Karpas-422 (cell line): ENCODE data around the gene MMP2. TPM values are rescaled to one million over a fixed set of nuclear protein-coding genes. Genes with fewer than 3 reads are reported as not detected.

Experiments used
- DNase-seq: peaks from one replicate; pipeline ENCODE4 v3.0.0-alpha.2; 2015
- H2AFZ ChIP-seq: fragments of 200-600 bp; sonication (generic); 2 replicates; pipeline ENCODE4 v1.6.1; 2014; ENCODE audit warnings: antibody characterized with exemption, low read length, mixed read lengths
- H3K27ac ChIP-seq: fragments of 200-600 bp; sonication (generic); 2 replicates; pipeline ENCODE4 v1.5.1; 2014; ENCODE audit warnings: mild to moderate bottlenecking, low read length, moderate library complexity
- H3K27me3 ChIP-seq: fragments of 200-600 bp; sonication (generic); 2 replicates; pipeline ENCODE4 v1.6.1; 2014; ENCODE audit warnings: low read length, mixed read lengths
- H3K36me3 ChIP-seq: fragments of 200-600 bp; sonication (generic); 2 replicates; pipeline ENCODE4 v1.6.1; 2014; ENCODE audit warnings: low read length, mixed read lengths; ENCODE audit not compliant: insufficient read depth
- H3K4me1 ChIP-seq: fragments of 200-600 bp; sonication (generic); 2 replicates; pipeline ENCODE4 v1.6.1; 2014; ENCODE audit warnings: mild to moderate bottlenecking, low read length, mixed read lengths
- H3K4me2 ChIP-seq: fragments of 200-600 bp; sonication (generic); 2 replicates; pipeline ENCODE4 v1.6.1; 2014; ENCODE audit warnings: low read length, low read depth, mild to moderate bottlenecking; ENCODE audit not compliant: poor library complexity, severe bottlenecking
- H3K4me3 ChIP-seq: fragments of 200-600 bp; sonication (generic); 2 replicates; pipeline ENCODE4 v1.5.1; 2014; ENCODE audit warnings: mild to moderate bottlenecking, antibody characterized with exemption, low read length, mixed read lengths
- H3K79me2 ChIP-seq: fragments of 200-600 bp; sonication (generic); 2 replicates; pipeline ENCODE4 v1.6.1; 2014; ENCODE audit warnings: mild to moderate bottlenecking, low read length, mixed read lengths
- H3K9ac ChIP-seq: fragments of 200-600 bp; sonication (generic); 2 replicates; pipeline ENCODE4 v1.6.0; 2014; ENCODE audit warnings: low read length
- H3K9me2 ChIP-seq: fragments of 200-600 bp; sonication (generic), shearing (Covaris generic); replicated peaks from 2 replicates; pipeline ENCODE4 v1.6.0; 2014; ENCODE audit warnings: mild to moderate bottlenecking, low read length, moderate library complexity; ENCODE audit not compliant: insufficient read depth
- H3K9me3 ChIP-seq: fragments of 300-700, 200-600 bp; sonication (generic); 2 replicates; pipeline ENCODE4 v1.6.1; 2014; ENCODE audit warnings: low read length, mixed read lengths
- H4K20me1 ChIP-seq: fragments of 200-600 bp; sonication (generic); 2 replicates; pipeline ENCODE4 v1.6.1; 2014; ENCODE audit warnings: mild to moderate bottlenecking, antibody characterized with exemption, low read length, low read depth; ENCODE audit not compliant: insufficient read depth
- total RNA-seq: library from RNA; depleted of rRNA; stranded (reverse); fragments of >200 nt; shearing (Covaris generic); gene quantifications from 2 replicates; pipeline ENCODE4 v1.2.3, GENCODE V29; 2014; ENCODE audit warnings: low replicate concordance

The MMP2 gene
- total RNA-seq, 1 experiment from 2014 or later: not detected

DNA sequence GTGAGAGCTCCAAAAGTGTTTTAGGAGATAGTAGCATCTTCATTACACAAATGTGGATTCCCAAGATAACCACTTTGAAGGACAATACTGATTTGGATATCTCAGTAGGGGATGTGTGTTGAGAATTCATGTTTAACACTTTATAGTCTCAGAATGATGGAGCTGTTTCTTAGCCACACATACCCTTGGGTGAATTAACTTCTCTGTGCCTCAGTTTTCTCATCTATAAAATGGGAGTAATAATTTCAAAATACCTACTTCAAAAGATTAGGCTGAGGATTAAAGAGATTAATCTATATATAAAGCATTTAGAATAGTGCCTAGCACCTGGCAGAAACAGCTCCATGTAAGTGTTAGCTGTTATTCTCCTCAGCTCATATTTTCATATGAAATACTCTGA is 48.9 kb downstream of the MMP2 start:
- Histone ChIP-seq H4K20me1 (no peaks in the 10 kb centered on the region), H2AFZ (no peak overlapping the region), H3K9me3 (no peaks in the 10 kb centered on the region), H3K36me3 (no peaks in the 10 kb centered on the region), H3K9ac (no peak overlapping the region), H3K4me2 (no peak overlapping the region), H3K4me3 (no peak overlapping the region), H3K4me1 (no peaks in the 10 kb centered on the region), H3K79me2 (no peaks in the 10 kb centered on the region), H3K27ac (no peak overlapping the region), H3K9me2 (no peaks in the 10 kb centered on the region), H3K27me3 (no peaks in the 10 kb centered on the region)
- no peak for DNase-seq

- H2AFZ ChIP-seq: no peak overlapping the region
- H3K9ac ChIP-seq: no peak overlapping the region
- H3K4me3 ChIP-seq: no peak overlapping the region
- H4K20me1 ChIP-seq: no peaks in the 10 kb centered on the region
- H3K27ac ChIP-seq: no peak overlapping the region
- no peaks in the 10 kb centered on the region for H3K36me3 ChIP-seq
- no peak overlapping the region for H3K4me2 ChIP-seq
- H3K79me2 ChIP-seq: no peaks in the 10 kb centered on the region
- H3K9me2 ChIP-seq: no peaks in the 10 kb centered on the region
- no peaks in the 10 kb centered on the region for H3K27me3 ChIP-seq
- no peaks in the 10 kb centered on the region for H3K9me3 ChIP-seq
- H3K4me1 ChIP-seq: no peaks in the 10 kb centered on the region
- DNase-seq: no peak
Measured at GRCh38 chr16:55529018-55529417, 50.0 kb downstream of the MMP2 start.

GRCh38 chr16:55530316-55530856 is 51.4 kb downstream of the MMP2 start:
- H4K20me1 ChIP-seq: no peaks in the 10 kb centered on the region
- no peak overlapping the region for H3K4me2 ChIP-seq
- no peak for DNase-seq
- H3K4me3 ChIP-seq: no peak overlapping the region
- no peaks in the 10 kb centered on the region for H3K4me1 ChIP-seq
- H3K36me3 ChIP-seq: no peaks in the 10 kb centered on the region
- no peaks in the 10 kb centered on the region for H3K9me2 ChIP-seq
- H3K79me2 ChIP-seq: no peaks in the 10 kb centered on the region
- H3K9ac ChIP-seq: no peak overlapping the region
- no peaks in the 10 kb centered on the region for H3K9me3 ChIP-seq
- no peak overlapping the region for H3K27ac ChIP-seq
- no peaks in the 10 kb centered on the region for H3K27me3 ChIP-seq
- no peak overlapping the region for H2AFZ ChIP-seq

DNA sequence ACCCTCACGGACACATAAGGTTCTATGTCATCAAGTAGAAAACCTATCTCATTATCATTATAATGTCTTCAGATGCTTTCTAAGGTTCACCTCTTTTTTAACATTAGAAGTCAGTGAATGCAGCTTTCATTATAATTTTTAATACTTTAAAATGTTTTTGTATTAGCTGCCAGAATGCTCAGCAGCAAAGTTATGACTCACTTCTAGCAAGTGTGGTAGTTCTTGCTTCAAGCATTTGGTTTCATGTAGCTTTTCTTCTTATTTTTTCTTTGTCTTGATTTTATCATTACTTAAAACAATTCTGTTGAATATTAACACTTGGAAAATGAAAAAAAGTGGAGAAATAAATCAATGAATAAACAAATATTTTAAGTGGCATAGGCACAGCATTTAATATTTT is 53.2 kb downstream of the MMP2 start:
- Histone ChIP-seq H3K4me3 (no peak overlapping the region), H4K20me1 (no peaks in the 10 kb centered on the region), H3K36me3 (no peaks in the 10 kb centered on the region), H3K79me2 (no peaks in the 10 kb centered on the region), H3K27ac (no peak overlapping the region), H3K4me1 (no peaks in the 10 kb centered on the region), H3K9me2 (no peaks in the 10 kb centered on the region), H3K27me3 (no peaks in the 10 kb centered on the region), H3K4me2 (no peak overlapping the region), H3K9me3 (no peaks in the 10 kb centered on the region), H2AFZ (no peak overlapping the region), H3K9ac (no peak overlapping the region)
- no peak for DNase-seq

DNA sequence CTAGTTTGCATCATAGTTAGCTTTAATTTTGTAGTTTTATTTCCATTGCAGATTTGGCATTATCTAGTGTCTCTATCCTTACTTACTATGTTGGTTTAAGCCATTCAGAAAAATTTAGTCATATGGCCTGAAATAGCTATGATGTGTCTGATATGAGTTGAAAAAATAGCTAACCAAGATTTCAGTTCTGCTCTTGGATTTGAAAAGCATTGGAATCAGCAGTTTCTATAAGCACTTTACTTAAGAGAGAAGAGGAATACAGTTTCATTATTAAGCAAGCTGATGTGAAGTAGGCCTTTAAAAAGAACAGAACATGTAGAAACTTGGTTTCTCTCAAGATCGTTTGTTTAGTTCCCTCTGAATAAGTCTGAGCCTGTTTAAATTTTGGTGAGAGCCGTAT is 55.8 kb downstream of the MMP2 start:
- H3K4me2 ChIP-seq: no peak overlapping the region
- no peaks in the 10 kb centered on the region for H4K20me1 ChIP-seq
- H3K9ac ChIP-seq: no peak overlapping the region
- H3K27me3 ChIP-seq: no peaks in the 10 kb centered on the region
- no peaks in the 10 kb centered on the region for H3K79me2 ChIP-seq
- H3K36me3 ChIP-seq: no peaks in the 10 kb centered on the region
- no peaks in the 10 kb centered on the region for H3K4me1 ChIP-seq
- H3K9me2 ChIP-seq: no peaks in the 10 kb centered on the region
- no peak overlapping the region for H3K27ac ChIP-seq
- no peaks in the 10 kb centered on the region for H3K9me3 ChIP-seq
- H3K4me3 ChIP-seq: no peak overlapping the region
- H2AFZ ChIP-seq: no peak overlapping the region
- DNase-seq: no peak

DNA sequence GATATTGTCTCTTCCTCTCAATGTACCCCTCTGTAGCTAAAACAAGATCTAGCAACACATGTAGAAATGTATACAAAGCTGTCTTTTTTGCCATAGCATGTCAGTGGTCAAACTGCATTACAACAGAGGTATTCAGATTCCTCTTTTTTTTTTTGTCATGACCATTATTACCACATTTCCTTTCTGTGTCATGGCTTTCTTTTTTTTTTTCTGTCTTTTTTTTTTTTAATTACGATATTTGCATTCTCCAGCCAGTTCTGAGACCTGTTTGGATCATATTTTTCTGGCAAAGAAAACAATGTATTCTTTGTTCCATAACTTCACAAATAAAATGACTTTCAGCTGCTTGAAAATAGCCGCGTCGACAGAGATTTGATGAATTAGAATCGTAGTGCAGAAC is 60.1 kb downstream of the MMP2 start:
- no peak overlapping the region for H3K4me2 ChIP-seq
- H3K27me3 ChIP-seq: no peaks in the 10 kb centered on the region
- no peaks in the 10 kb centered on the region for H3K9me2 ChIP-seq
- no peak overlapping the region for H3K27ac ChIP-seq
- no peak for DNase-seq
- H3K4me3 ChIP-seq: no peak overlapping the region
- H3K79me2 ChIP-seq: no peaks in the 10 kb centered on the region
- no peak overlapping the region for H2AFZ ChIP-seq
- H3K4me1 ChIP-seq: no peaks in the 10 kb centered on the region
- H3K9ac ChIP-seq: no peak overlapping the region
- H4K20me1 ChIP-seq: no peaks in the 10 kb centered on the region
- no peaks in the 10 kb centered on the region for H3K36me3 ChIP-seq
- no peaks in the 10 kb centered on the region for H3K9me3 ChIP-seq

GRCh38 chr16:55539488-55539887 is 60.5 kb downstream of the MMP2 start:
- no peaks in the 10 kb centered on the region for H3K79me2 ChIP-seq
- H3K27ac ChIP-seq: no peak overlapping the region
- H3K36me3 ChIP-seq: no peaks in the 10 kb centered on the region
- no peaks in the 10 kb centered on the region for H3K9me2 ChIP-seq
- H3K9ac ChIP-seq: no peak overlapping the region
- no peaks in the 10 kb centered on the region for H3K27me3 ChIP-seq
- no peaks in the 10 kb centered on the region for H3K9me3 ChIP-seq
- no peaks in the 10 kb centered on the region for H4K20me1 ChIP-seq
- no peak overlapping the region for H2AFZ ChIP-seq
- H3K4me2 ChIP-seq: no peak overlapping the region
- no peak overlapping the region for H3K4me3 ChIP-seq
- DNase-seq: no peak
- no peaks in the 10 kb centered on the region for H3K4me1 ChIP-seq

DNA sequence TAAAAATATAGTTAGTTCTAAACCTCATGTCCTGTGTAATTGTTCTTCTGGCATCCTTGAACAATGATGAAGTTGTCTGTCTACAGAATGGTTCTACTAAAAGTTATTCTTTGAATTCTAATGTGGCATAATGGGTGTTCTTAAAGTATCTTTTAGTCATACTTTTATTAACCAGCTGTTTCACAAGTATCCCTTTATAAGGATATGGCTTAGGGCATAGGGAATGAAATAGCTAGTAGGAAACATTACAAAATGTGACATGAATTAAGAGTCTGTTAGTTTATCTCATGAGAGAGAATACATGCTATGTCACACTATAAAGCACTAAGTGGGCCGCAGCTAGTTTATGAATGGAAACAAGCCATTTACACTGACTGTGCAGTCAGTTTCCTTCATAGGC is 61.2 kb downstream of the MMP2 start:
- Histone ChIP-seq H3K9me2 (no peaks in the 10 kb centered on the region), H2AFZ (no peak overlapping the region), H3K27me3 (no peaks in the 10 kb centered on the region), H3K79me2 (no peaks in the 10 kb centered on the region), H3K4me3 (no peak overlapping the region), H3K36me3 (no peaks in the 10 kb centered on the region), H3K27ac (no peak overlapping the region), H3K4me2 (no peak overlapping the region), H3K9ac (no peak overlapping the region), H4K20me1 (no peaks in the 10 kb centered on the region), H3K4me1 (no peaks in the 10 kb centered on the region), H3K9me3 (no peaks in the 10 kb centered on the region)
- DNase-seq: no peak
